Stimulated activated naive CD4-positive, alpha-beta T cell (primary cell): ENCODE data around the gene PTPRN2.
A peak's percentile ranks its signal among the peaks of the same experiment; 100 is the strongest.
"Not testable (repeated sequence)": the region's sequence is repeated elsewhere in the genome, so short reads cannot be mapped to it uniquely, and the experiment has no call there.

Experiments
- DNase-seq, 6 experiments: peaks; one replicate each; lab custom pipeline; 2025; lab: John Stamatoyannopoulos, UW

Gene PTPRN2

GRCh38 chr7:157514306-157514705 is 1073.3 kb downstream of the PTPRN2 start:
- DNase-seq = no peak

GRCh38 chr7:157513682-157514081 is 1073.9 kb downstream of the PTPRN2 start:
- no peak for DNase-seq

- DNase-seq = no peak
Observed at GRCh38 chr7:157513162-157513621, 1074.4 kb downstream of the PTPRN2 start.

- no peak for DNase-seq
Observed at GRCh38 chr7:157509226-157509625, 1078.4 kb downstream of the PTPRN2 start.

GRCh38 chr7:157508477-157508881 is 1079.1 kb downstream of the PTPRN2 start:
- DNase-seq = no peak

GRCh38 chr7:157507987-157508386 is 1079.6 kb downstream of the PTPRN2 start:
- DNase-seq = no peak

- no peak for DNase-seq
Observed at GRCh38 chr7:157506268-157506667, 1081.4 kb downstream of the PTPRN2 start.

GRCh38 chr7:157505646-157506045 is 1082.0 kb downstream of the PTPRN2 start:
- DNase-seq = no peak

GRCh38 chr7:157503229-157503628 is 1084.4 kb downstream of the PTPRN2 start:
- DNase-seq = peak in 1 of 6 experiments; percentile 42

GRCh38 chr7:157502701-157503111 is 1084.9 kb downstream of the PTPRN2 start:
- DNase-seq = peak; percentile 47 to 93 (median 77)

GRCh38 chr7:157501581-157501980 is 1086.0 kb downstream of the PTPRN2 start:
- DNase-seq = no peak

- not testable (repeated sequence) for DNase-seq
Observed at GRCh38 chr7:157500989-157501540, 1086.6 kb downstream of the PTPRN2 start.

- DNase-seq = no peak
Observed at GRCh38 chr7:157500171-157500960, 1087.3 kb downstream of the PTPRN2 start.

GRCh38 chr7:157499835-157500153 is 1087.8 kb downstream of the PTPRN2 start:
- DNase-seq = no peak

GRCh38 chr7:157499121-157499834 is 1088.3 kb downstream of the PTPRN2 start:
- no peak for DNase-seq

- DNase-seq = no peak
Observed at GRCh38 chr7:157498657-157499056, 1089.0 kb downstream of the PTPRN2 start.

- DNase-seq = no peak
Observed at GRCh38 chr7:157497744-157498651, 1089.6 kb downstream of the PTPRN2 start.

GRCh38 chr7:157497367-157497743 is 1090.3 kb downstream of the PTPRN2 start:
- DNase-seq = no peak

- no peak for DNase-seq
Observed at GRCh38 chr7:157496416-157497275, 1091.0 kb downstream of the PTPRN2 start.

GRCh38 chr7:157495594-157495993 is 1092.0 kb downstream of the PTPRN2 start:
- DNase-seq = no peak

- no peak for DNase-seq
Observed at GRCh38 chr7:157495177-157495553, 1092.5 kb downstream of the PTPRN2 start.
